H9 (cell line): Measurements from ENCODE around the gene GRID2. TPM values are rescaled to one million over a fixed set of nuclear protein-coding genes. Genes with fewer than 3 reads are reported as not detected.

ENCODE experiments used
- DNase-seq: peaks from one replicate; pipeline ENCODE4 v3.0.0-alpha.2; 2017
- H2AFZ ChIP-seq: one replicate; pipeline ENCODE4 v1.6.1; 2013; ENCODE audit warnings: mild to moderate bottlenecking, low read length, control low read depth, moderate library complexity
- H2AK5ac ChIP-seq: 2 replicates; pipeline ENCODE4 v1.6.1; 2013; ENCODE audit warnings: low read length, control low read depth, mixed read lengths; ENCODE audit not compliant: insufficient read length
- H2BK120ac ChIP-seq: one replicate; pipeline ENCODE4 v1.6.1; 2013; ENCODE audit warnings: low read depth, mild to moderate bottlenecking, low read length, control low read depth, inconsistent platforms; ENCODE audit not compliant: poor library complexity, severe bottlenecking
- H2BK12ac ChIP-seq: 2 replicates; pipeline ENCODE4 v1.6.1; 2013; ENCODE audit warnings: low read length, control low read depth, mixed read lengths, low read depth; ENCODE audit not compliant: insufficient read length
- H2BK15ac ChIP-seq: 2 replicates; pipeline ENCODE4 v1.6.1; 2013; ENCODE audit warnings: low read depth, low read length, control low read depth
- H2BK20ac ChIP-seq: one replicate; pipeline ENCODE4 v1.6.1; 2013; ENCODE audit warnings: low read depth, mild to moderate bottlenecking, low read length, control low read depth, inconsistent platforms; ENCODE audit not compliant: poor library complexity, severe bottlenecking
- H2BK5ac ChIP-seq: 2 replicates; pipeline ENCODE4 v1.6.1; 2013; ENCODE audit warnings: low read length, control low read depth, mixed read lengths; ENCODE audit not compliant: insufficient read length
- H3K14ac ChIP-seq: 2 replicates; pipeline ENCODE4 v1.6.1; 2013; ENCODE audit warnings: low read length, control low read depth; ENCODE audit not compliant: insufficient read depth
- H3K18ac ChIP-seq: 2 replicates; pipeline ENCODE4 v1.6.1; 2013; ENCODE audit warnings: low read depth, mild to moderate bottlenecking, mixed read lengths, low read length, control low read depth; ENCODE audit not compliant: insufficient read length
- H3K23ac ChIP-seq: 2 replicates; pipeline ENCODE4 v1.6.1; 2013; ENCODE audit warnings: low read length, control low read depth, mixed read lengths, low read depth; ENCODE audit not compliant: insufficient read length
- H3K23me2 ChIP-seq: 2 replicates; pipeline ENCODE4 v1.6.1; 2013; ENCODE audit warnings: low read depth, mild to moderate bottlenecking, mixed read lengths, low read length, control low read depth; ENCODE audit not compliant: insufficient read length, poor library complexity, severe bottlenecking
- H3K27ac ChIP-seq: 2 replicates; pipeline ENCODE4 v1.5.1; 2013; ENCODE audit warnings: low read length, control low read depth, mixed read lengths, low read depth; ENCODE audit not compliant: insufficient read length
- H3K27me3 ChIP-seq: 2 replicates; pipeline ENCODE4 v1.6.1; 2013; ENCODE audit warnings: low read length, control low read depth, inconsistent platforms; ENCODE audit not compliant: insufficient read depth
- H3K4ac ChIP-seq: 2 replicates; pipeline ENCODE4 v1.6.1; 2013; ENCODE audit warnings: low read depth, mild to moderate bottlenecking, control low read depth, inconsistent platforms, low read length, moderate library complexity
- H3K4me1 ChIP-seq: 2 replicates; pipeline ENCODE4 v1.6.1; 2013; ENCODE audit warnings: low read length, control low read depth, inconsistent platforms; ENCODE audit not compliant: insufficient read depth
- H3K4me2 ChIP-seq: 2 replicates; pipeline ENCODE4 v1.6.1; 2013; ENCODE audit warnings: low read length, control low read depth, mixed read lengths; ENCODE audit not compliant: insufficient read length, insufficient read depth
- H3K56ac ChIP-seq: 2 replicates; pipeline ENCODE4 v1.6.1; 2013; ENCODE audit warnings: low read depth, mild to moderate bottlenecking, mixed read lengths, low read length, control low read depth; ENCODE audit not compliant: insufficient read length
- H3K79me1 ChIP-seq: 2 replicates; pipeline ENCODE4 v1.6.1; 2013; ENCODE audit warnings: low read depth, mild to moderate bottlenecking, moderate library complexity, low read length, control low read depth, inconsistent platforms; ENCODE audit not compliant: insufficient read depth, poor library complexity, severe bottlenecking
- H3K79me2 ChIP-seq: 2 replicates; pipeline ENCODE4 v1.6.1; 2013; ENCODE audit warnings: low read length, control low read depth, inconsistent platforms; ENCODE audit not compliant: insufficient read depth
- H3K9ac ChIP-seq: 2 replicates; pipeline ENCODE4 v1.6.1; 2013; ENCODE audit warnings: low read length, control low read depth, mixed read lengths; ENCODE audit not compliant: insufficient read length; ENCODE audit errors: extremely low read depth
- H3K9me3 ChIP-seq: one replicate; pipeline ENCODE4 v1.6.1; 2013; ENCODE audit warnings: low read depth, low read length, inconsistent platforms; ENCODE audit not compliant: control insufficient read depth
- H3T11ph ChIP-seq: one replicate; pipeline ENCODE4 v1.6.1; 2013; ENCODE audit warnings: mild to moderate bottlenecking, low read length, control low read depth, inconsistent platforms
- H4K20me1 ChIP-seq: one replicate; pipeline ENCODE4 v1.6.1; 2013; ENCODE audit not compliant: control insufficient read depth, insufficient read length, insufficient read depth
- H4K5ac ChIP-seq: 2 replicates; pipeline ENCODE4 v1.6.1; 2013; ENCODE audit warnings: low read depth, mild to moderate bottlenecking, mixed read lengths, low read length, control low read depth; ENCODE audit not compliant: insufficient read length
- H4K8ac ChIP-seq: replicated peaks from 2 replicates; pipeline ENCODE4 v1.6.1; 2013; ENCODE audit warnings: low read length, control low read depth, mixed read lengths, low read depth; ENCODE audit not compliant: insufficient read length
- H4K91ac ChIP-seq: 2 replicates; pipeline ENCODE4 v1.6.1; 2013; ENCODE audit warnings: low read depth, mild to moderate bottlenecking, moderate library complexity, mixed read lengths, low read length, control low read depth; ENCODE audit not compliant: insufficient read length
- H3K27ac Mint-ChIP-seq, 3 experiments: 2 replicates in 2 of 3; 3 replicates in 1 of 3; pipeline ENCODE4 v1.8.0; 2020 to 2021; ENCODE audit warnings: mixed read lengths in 3 of 3, mild to moderate bottlenecking in 1 of 3, moderate library complexity in 1 of 3
- H3K27me3 Mint-ChIP-seq: 2 replicates; pipeline ENCODE4 v1.8.0; 2021; ENCODE audit warnings: low read depth, mild to moderate bottlenecking, moderate library complexity, mixed read lengths
- H3K36me3 Mint-ChIP-seq, 3 experiments: 2 replicates in 2 of 3; 3 replicates in 1 of 3; pipeline ENCODE4 v1.8.0; 2020 to 2021; ENCODE audit warnings: low read depth in 3 of 3, mixed read lengths in 3 of 3; ENCODE audit not compliant: insufficient read depth in 1 of 3
- H3K4me1 Mint-ChIP-seq, 2 experiments: 2 replicates each; pipeline ENCODE4 v1.8.0; 2020; ENCODE audit warnings: mixed read lengths in 2 of 2
- H3K4me3 Mint-ChIP-seq, 2 experiments: 2 replicates in 1 of 2; 3 replicates in 1 of 2; pipeline ENCODE4 v1.8.0; 2020 to 2021; ENCODE audit warnings: mild to moderate bottlenecking in 2 of 2, mixed read lengths in 2 of 2, moderate library complexity in 1 of 2
- H3K9me3 Mint-ChIP-seq, 2 experiments: 2 replicates in 1 of 2; 3 replicates in 1 of 2; pipeline ENCODE4 v1.8.0; 2020; ENCODE audit warnings: mild to moderate bottlenecking in 2 of 2, mixed read lengths in 2 of 2, moderate library complexity in 1 of 2
- WGBS: extraction: QIAGEN DNeasy Blood & Tissue Kit; methylation state at CpG from one replicate; pipeline ENCODE4 v1.1.7; 2013; ENCODE audit warnings: missing lambda C conversion rate, low lambda C conversion rate, mixed read lengths; ENCODE audit not compliant: insufficient read length; ENCODE audit errors: extremely low coverage; 5-methylcytosine and 5-hydroxymethylcytosine counted together
- total RNA-seq: library from RNA; stranded (reverse); gene quantifications from 2 replicates; pipeline ENCODE4 v1.2.1, GENCODE V29; 2021
- TF ChIP-seq, protein P1 (sequence below): fragments of 200-600 bp; sonication (generic); conservative IDR thresholded peaks from 3 replicates; pipeline ENCODE4 v1.8.0; 2021; ENCODE audit warnings: antibody characterized with exemption, mild to moderate bottlenecking

Gene GRID2
- total RNA-seq, 1 experiment from 2014 or later: 21.8 TPM

DNA sequence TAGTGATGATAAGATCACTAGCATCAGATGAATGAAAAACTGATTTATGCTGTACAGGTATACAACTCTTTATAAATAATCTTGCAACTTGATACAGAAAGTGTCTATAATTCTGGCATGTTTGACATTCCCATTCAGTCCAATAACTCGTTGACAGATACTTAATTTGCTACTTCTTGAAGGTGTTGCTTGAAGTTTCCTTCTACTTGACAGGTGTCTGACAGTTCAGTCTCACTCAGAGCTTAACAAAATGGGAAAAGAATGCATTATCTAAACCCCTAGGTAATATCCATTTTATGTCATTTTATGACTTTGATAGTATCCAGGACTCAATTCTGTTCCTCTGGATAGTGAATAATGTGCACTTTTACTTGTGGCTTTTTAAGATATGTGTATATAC lies 508.9 kb downstream of the GRID2 start:
- Histone ChIP-seq H3K4me2 (no peak overlapping the region), H3K23ac (no peak overlapping the region), H3K9ac (no peak overlapping the region), H2BK20ac (no peak overlapping the region), H2BK15ac (no peak overlapping the region), H2AFZ (no peak overlapping the region), H3K4ac (no peak overlapping the region), H3K27me3 (no peaks in the 10 kb centered on the region), H3K56ac (no peak overlapping the region), H2BK120ac (no peak overlapping the region), H4K5ac (no peak overlapping the region), H2AK5ac (no peak overlapping the region), H3K79me1 (no peaks in the 10 kb centered on the region), H3K4me1 (no peaks in the 10 kb centered on the region), H3K18ac (no peak overlapping the region), H2BK5ac (no peak overlapping the region), H4K8ac (no peak overlapping the region), H3K27ac (no peak overlapping the region), H3T11ph (no peak overlapping the region), H2BK12ac (no peak overlapping the region), H4K20me1 (no peaks in the 10 kb centered on the region), H3K14ac (no peak overlapping the region), H3K9me3 (no peaks in the 10 kb centered on the region), H4K91ac (no peak overlapping the region), H3K79me2 (no peaks in the 10 kb centered on the region), H3K23me2 (no peaks in the 10 kb centered on the region)
- H3K36me3 Mint-ChIP-seq: no peaks in the 10 kb centered on the region
- H3K4me1 Mint-ChIP-seq: no peaks in the 10 kb centered on the region
- TF ChIP-seq, protein P1, sequence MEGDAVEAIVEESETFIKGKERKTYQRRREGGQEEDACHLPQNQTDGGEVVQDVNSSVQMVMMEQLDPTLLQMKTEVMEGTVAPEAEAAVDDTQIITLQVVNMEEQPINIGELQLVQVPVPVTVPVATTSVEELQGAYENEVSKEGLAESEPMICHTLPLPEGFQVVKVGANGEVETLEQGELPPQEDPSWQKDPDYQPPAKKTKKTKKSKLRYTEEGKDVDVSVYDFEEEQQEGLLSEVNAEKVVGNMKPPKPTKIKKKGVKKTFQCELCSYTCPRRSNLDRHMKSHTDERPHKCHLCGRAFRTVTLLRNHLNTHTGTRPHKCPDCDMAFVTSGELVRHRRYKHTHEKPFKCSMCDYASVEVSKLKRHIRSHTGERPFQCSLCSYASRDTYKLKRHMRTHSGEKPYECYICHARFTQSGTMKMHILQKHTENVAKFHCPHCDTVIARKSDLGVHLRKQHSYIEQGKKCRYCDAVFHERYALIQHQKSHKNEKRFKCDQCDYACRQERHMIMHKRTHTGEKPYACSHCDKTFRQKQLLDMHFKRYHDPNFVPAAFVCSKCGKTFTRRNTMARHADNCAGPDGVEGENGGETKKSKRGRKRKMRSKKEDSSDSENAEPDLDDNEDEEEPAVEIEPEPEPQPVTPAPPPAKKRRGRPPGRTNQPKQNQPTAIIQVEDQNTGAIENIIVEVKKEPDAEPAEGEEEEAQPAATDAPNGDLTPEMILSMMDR: no peak
- no peak overlapping the region for H3K27ac Mint-ChIP-seq
- no peak overlapping the region for H3K4me3 Mint-ChIP-seq
- no peak for DNase-seq
- no peaks in the 10 kb centered on the region for H3K9me3 Mint-ChIP-seq
- H3K27me3 Mint-ChIP-seq: no peaks in the 10 kb centered on the region
- no CpG with 5 or more reads among the region's 1 CpG for WGBS
